22Rv1 (cell line): ENCODE measurements around the gene DNASE1L1.

Experiments
- CTCF ChIP-seq: fragments of 450-650 bp; IDR thresholded peaks from 2 replicates; pipeline ENCODE4 v1.5.1; 2017; ENCODE audit warnings: mild to moderate bottlenecking
- ZFX ChIP-seq: fragments of 450-650 bp; IDR thresholded peaks from 2 replicates; pipeline ENCODE4 v1.6.1; 2017; ENCODE audit warnings: antibody characterized with exemption, borderline replicate concordance

GRCh38 chrX:154432210-154432609, 23.2 kb upstream of the DNASE1L1 start:
- TF ChIP-seq CTCF = no peak
- TF ChIP-seq ZFX = no peak
